ENCODE measurements around the gene HSP90AB1.

HSP90AB1 gene

DNA sequence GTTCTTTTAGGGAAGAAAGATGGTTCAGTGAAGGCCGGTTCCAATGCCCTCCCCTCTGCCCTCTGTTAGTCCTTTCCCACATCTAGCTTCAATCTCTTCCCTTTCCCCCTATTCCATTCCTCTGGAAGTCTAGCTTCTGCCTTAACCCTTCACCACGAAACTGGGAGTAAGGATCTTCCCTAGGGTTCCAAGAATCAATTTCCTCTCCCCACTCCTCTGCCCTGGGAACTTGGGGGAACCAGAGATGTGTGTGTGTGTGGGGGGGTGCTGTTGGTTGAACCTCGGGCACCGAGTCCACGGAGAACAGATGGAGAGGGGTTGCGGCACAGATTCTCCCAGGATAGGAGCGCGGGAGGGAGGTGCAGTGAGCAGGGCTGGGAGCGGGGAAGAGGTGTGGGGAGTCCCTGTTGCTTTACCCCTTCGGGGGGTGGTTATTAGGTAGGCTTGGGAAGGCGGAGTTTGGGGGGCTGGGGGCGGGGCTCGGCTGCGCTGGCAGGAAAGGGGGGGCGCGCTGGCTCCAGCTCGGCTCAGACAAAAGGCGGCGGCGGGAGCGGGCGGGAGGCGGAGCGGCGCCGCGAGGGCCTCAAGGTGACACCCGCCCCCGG lies 23.1 kb downstream of the HSP90AB1 start, which contains the start of gene TMEM151B:
TMEM151B (plus strand) TSS at position 530 of the 605 bp plus-strand sequence. CDS start 293 bp downstream, outside the sequence.
- DNase-seq (ENCODE audit: low read depth in 2 of 2) = no peak

DNA sequence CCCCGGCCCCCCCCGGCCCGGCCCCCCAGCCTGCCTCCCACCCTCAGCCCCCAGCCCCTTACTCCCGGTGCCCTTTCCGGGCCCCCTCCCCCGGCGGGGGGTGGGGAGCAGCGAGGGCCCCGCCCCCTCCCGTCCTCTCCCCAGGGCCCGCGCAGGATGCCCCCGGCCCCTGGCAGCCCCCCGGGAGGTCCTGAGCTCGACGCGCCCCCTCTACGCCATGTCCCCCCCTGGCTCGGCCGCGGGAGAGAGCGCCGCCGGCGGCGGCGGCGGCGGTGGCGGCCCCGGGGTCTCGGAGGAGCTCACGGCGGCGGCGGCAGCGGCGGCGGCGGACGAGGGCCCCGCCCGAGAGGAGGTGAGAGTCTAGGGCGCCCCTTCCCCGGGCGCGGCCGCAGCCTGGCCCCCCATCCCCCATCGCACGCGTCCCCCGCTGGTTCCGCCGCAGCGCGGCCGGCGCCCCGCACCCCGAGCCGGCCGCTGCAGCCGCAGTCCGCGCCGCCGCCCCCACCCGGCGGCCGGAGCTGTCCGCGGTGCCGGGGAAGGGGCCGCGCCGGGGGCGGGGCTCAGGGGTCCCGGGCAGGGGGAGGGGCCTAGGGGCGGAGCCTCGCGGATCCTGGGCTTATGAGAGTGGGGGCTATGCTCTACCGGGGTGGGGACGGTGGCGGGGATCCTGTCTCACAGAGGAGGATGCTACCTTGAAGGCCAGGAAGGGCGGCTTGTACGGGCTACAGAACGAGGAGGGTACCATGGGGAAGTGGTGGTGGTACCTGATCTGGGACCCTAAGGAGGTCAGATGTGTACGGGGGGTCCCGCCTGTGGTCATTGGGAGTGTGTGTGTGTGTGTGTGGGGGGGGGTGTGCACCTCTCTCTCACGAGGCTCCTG lies 23.9 kb downstream of the HSP90AB1 start:
- DNase-seq (ENCODE audit: low read depth in 2 of 2) = no peak
- TF ChIP-seq, protein P1, sequence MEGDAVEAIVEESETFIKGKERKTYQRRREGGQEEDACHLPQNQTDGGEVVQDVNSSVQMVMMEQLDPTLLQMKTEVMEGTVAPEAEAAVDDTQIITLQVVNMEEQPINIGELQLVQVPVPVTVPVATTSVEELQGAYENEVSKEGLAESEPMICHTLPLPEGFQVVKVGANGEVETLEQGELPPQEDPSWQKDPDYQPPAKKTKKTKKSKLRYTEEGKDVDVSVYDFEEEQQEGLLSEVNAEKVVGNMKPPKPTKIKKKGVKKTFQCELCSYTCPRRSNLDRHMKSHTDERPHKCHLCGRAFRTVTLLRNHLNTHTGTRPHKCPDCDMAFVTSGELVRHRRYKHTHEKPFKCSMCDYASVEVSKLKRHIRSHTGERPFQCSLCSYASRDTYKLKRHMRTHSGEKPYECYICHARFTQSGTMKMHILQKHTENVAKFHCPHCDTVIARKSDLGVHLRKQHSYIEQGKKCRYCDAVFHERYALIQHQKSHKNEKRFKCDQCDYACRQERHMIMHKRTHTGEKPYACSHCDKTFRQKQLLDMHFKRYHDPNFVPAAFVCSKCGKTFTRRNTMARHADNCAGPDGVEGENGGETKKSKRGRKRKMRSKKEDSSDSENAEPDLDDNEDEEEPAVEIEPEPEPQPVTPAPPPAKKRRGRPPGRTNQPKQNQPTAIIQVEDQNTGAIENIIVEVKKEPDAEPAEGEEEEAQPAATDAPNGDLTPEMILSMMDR (IDR thresholded peaks at IDR 0.05; ENCODE audit: low read depth, low read length) = no peak
- no peak overlapping the region for H3K4me3 ChIP-seq (replicated peaks in 1 of 2; ENCODE audit: low read depth in 2 of 2, low read length in 2 of 2)

More for the DNA sequence above, 23.1 kb downstream of the HSP90AB1 start, which contains the start of gene TMEM151B:
- no peak within 1 kb of the TSS for H3K4me3 ChIP-seq (replicated peaks in 1 of 2; ENCODE audit: low read depth in 2 of 2, low read length in 2 of 2)
- TF ChIP-seq, protein P1 (IDR thresholded peaks at IDR 0.05; ENCODE audit: low read depth, low read length) = no peak

DNA sequence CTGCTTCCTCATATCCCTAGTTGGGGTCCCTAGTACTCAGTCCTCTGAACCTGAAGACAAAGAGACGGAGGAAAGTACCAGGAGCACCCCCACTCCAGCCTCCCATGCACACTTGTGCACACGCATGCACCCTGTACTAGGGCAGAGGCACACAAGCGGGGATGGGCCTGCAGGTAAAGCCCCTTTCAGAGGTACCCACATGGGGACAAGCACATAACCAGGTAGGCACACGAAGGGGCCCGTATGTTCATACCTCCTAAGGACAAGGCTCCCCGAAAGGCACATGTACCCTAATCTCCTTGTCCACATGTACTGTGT lies 24.5 kb downstream of the HSP90AB1 start:
- H3K4me3 ChIP-seq (replicated peaks in 1 of 2; ENCODE audit: low read depth in 2 of 2, low read length in 2 of 2) = no peak overlapping the region
- TF ChIP-seq, protein P1 (IDR thresholded peaks at IDR 0.05; ENCODE audit: low read depth, low read length) = no peak
- no peak for DNase-seq (ENCODE audit: low read depth in 2 of 2)

DNA sequence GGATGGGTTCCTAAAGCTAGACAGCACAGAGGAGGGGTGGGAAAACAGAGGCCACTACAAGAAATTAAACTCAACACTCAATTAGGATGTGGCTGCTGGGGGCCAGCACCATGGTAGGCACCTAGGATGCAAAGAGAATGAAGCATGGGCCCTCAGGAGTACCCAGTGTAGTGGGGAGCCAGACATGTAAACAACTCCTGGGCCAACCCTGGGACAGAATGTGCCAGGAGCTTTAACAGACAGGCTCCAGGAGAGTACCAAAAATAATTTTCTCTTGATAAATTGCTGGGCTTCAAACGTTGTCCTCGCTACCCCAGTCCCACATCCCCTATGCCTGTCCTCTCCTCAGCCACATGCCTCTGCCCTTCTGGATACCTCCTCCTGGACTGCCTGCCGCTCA lies 25.0 kb downstream of the HSP90AB1 start:
- DNase-seq (ENCODE audit: low read depth in 2 of 2) = no peak
- TF ChIP-seq, protein P1 (IDR thresholded peaks at IDR 0.05; ENCODE audit: low read depth, low read length) = no peak

DNA sequence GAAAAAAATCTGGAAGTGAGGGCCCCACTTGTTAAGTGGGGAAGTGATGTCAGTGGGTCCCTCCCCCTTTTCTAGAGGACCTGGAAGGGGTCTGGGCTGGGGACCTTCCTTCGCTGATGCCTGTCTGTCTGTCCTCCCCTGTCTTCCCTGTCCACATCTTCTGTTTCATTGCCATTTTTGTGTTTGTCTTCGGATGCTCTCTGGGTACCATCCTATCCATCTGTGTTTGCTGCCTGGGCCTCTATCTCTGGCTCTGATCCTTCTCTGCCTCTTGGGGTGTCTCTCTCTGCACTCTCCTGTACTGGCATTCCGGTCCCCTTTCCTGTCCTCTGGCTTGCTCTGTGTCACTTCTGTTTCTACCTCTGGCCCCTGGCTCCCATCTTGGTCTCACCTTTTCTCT lies 25.6 kb downstream of the HSP90AB1 start:
- no peak overlapping the region for H3K4me3 ChIP-seq (replicated peaks in 1 of 2; ENCODE audit: low read depth in 2 of 2, low read length in 2 of 2)
- TF ChIP-seq, protein P1 (IDR thresholded peaks at IDR 0.05; ENCODE audit: low read depth, low read length) = no peak
- DNase-seq (ENCODE audit: low read depth in 2 of 2) = no peak

More for the DNA sequence above, 25.0 kb downstream of the HSP90AB1 start:
- no peak overlapping the region for H3K4me3 ChIP-seq (replicated peaks in 1 of 2; ENCODE audit: low read depth in 2 of 2, low read length in 2 of 2)

DNA sequence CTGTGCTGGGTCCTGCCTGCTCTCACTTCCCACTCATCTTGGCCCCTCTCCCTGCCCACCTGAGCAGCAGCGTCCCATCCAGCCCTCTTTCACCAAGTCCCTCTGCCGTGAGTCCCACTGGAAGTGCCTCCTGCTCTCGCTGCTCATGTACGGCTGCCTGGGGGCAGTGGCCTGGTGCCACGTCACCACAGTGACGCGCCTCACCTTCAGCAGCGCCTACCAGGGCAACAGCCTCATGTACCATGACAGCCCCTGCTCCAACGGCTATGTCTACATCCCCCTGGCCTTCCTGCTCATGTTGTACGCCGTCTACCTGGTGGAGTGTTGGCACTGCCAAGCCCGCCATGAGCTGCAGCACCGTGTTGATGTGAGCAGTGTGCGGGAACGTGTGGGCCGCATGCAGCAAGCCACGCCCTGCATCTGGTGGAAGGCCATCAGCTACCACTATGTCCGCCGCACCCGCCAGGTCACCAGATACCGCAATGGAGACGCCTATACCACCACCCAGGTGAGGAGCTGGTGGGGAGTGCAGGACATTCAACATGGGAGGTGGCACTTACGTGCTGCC lies 26.2 kb downstream of the HSP90AB1 start:
- TF ChIP-seq, protein P1 (IDR thresholded peaks at IDR 0.05; ENCODE audit: low read depth, low read length) = no peak
- H3K4me3 ChIP-seq (replicated peaks in 1 of 2; ENCODE audit: low read depth in 2 of 2, low read length in 2 of 2) = no peak overlapping the region
- no peak for DNase-seq (ENCODE audit: low read depth in 2 of 2)
